GM13977 (cell line): ENCODE measurements around the gene PTPN14.

Experiments used
- DNase-seq: peaks from one replicate; pipeline ENCODE4 v3.0.0; 2012; ENCODE audit warnings: low spot score
- CTCF ChIP-seq: IDR thresholded peaks from 2 replicates; pipeline ENCODE4 v1.5.1; 2012; ENCODE audit warnings: mild to moderate bottlenecking, control low read depth; ENCODE audit not compliant: insufficient read depth; ENCODE audit errors: extremely low read depth, missing control alignments
- in situ Hi-C: fragments of 300-500 bp; cut with MboI; formaldehyde crosslinking; loops from one replicate; pipeline ENCODE4 v1.12.0; 2022; ENCODE audit warnings: low sequenced_read_pairs, low pct_unique_long_range_greater_than_20kb, mixed read lengths, inconsistent platforms; ENCODE audit not compliant: unreplicated experiment

The PTPN14 gene

GRCh38 chr1:214329470-214330220 lies 221.8 kb downstream of the PTPN14 start:
- no peak for DNase-seq
- no peak for TF ChIP-seq CTCF
- in situ Hi-C loops: loop anchor here (10.0 kb wide), 2 partner anchors 65 to 255 kb away; no protein-coding TSS in a partner anchor

GRCh38 chr1:214328770-214329469 lies 222.5 kb downstream of the PTPN14 start:
- in situ Hi-C loops: loop anchor here (10.0 kb wide), 1 partner anchor 64 kb away; no protein-coding TSS in a partner anchor
- DNase-seq: peak; percentile 78
- peak; percentile 93 for TF ChIP-seq CTCF

GRCh38 chr1:214327514-214327913 lies 223.9 kb downstream of the PTPN14 start:
- DNase-seq: no peak
- in situ Hi-C loops: loop anchor here (10.0 kb wide), 1 partner anchor 63 kb away; no protein-coding TSS in a partner anchor
- no peak for TF ChIP-seq CTCF

GRCh38 chr1:214326406-214326805 lies 225.0 kb downstream of the PTPN14 start:
- in situ Hi-C loops: loop anchor here (10.0 kb wide), 1 partner anchor 62 kb away; no protein-coding TSS in a partner anchor
- DNase-seq: no peak
- no peak for TF ChIP-seq CTCF

GRCh38 chr1:214324896-214325800 lies 226.3 kb downstream of the PTPN14 start:
- DNase-seq: no peak
- no peak for TF ChIP-seq CTCF
- in situ Hi-C loops: loop anchor here (10.0 kb wide), 1 partner anchor 60 kb away; no protein-coding TSS in a partner anchor

- TF ChIP-seq CTCF: no peak
- in situ Hi-C loops: loop anchor here (10.0 kb wide), 1 partner anchor 57 kb away; no protein-coding TSS in a partner anchor
- peak; percentile 29 for DNase-seq
Observed at GRCh38 chr1:214321705-214322453, 229.5 kb downstream of the PTPN14 start.
